ENCODE data around the gene AXIN1. TPM values are rescaled to one million over a fixed set of nuclear protein-coding genes. Genes with fewer than 3 reads are reported as not detected.

AXIN1 gene
- total RNA-seq, 1 experiment from 2014 or later = 53.3 TPM

DNA sequence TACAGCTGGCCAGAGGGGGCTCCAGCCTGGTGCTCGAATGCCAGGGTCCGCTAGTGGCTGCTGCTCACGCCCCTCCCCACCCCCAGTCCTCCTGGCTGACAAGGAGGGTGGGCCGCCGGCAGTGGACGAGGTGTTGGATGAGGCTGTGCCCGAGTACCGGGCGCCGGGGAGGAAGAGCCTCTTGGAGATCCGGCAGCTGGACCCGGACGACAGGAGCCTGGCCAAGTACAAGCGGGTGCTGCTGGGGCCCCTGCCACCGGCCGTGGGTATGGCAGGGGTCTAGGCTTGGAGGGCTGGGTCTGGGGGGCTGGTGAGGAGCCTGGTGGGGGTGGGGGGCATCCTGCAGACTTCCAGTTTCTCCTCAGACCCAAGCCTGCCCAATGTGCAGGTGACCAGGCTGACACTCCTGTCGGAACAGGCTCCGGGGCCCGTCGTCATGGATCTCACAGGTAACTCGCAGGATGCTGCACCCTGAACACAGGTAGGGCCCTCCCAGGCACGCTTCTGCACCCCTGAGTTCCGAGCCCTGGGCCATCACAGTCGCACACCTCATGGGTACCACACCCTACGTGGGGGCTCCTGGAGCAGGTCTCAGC, 70.8 kb downstream of the AXIN1 start:
- TF ChIP-seq CTCF (IDR thresholded peaks at IDR 0.05) (no peak), POLR2AphosphoS5 (IDR thresholded peaks at IDR 0.05; ENCODE audit: low read depth, low read length) (no peak), SIN3A (IDR thresholded peaks at IDR 0.05; ENCODE audit: borderline replicate concordance, insufficient read depth, low read depth, low read length) (no peak), REST (IDR thresholded peaks at IDR 0.05; ENCODE audit: insufficient read depth in 1 of 2, low read depth in 2 of 2, low read length in 1 of 2) (no peak), TCF7L2 (IDR thresholded peaks at IDR 0.05; ENCODE audit: low read depth, low read length) (no peak)
- no peaks in the 10 kb centered on the region for H3K36me3 ChIP-seq (ENCODE audit: control insufficient read depth, insufficient read depth, low read length)
- DNase-seq (ENCODE audit: low read depth, low spot score) = no peak
- intact Hi-C loops (cut with micrococcal nuclease; ENCODE audit: unreplicated experiment) (no loop called here), in situ Hi-C loops (cut with HindIII; ENCODE audit: low pct_unique_long_range_greater_than_20kb, low sequenced_read_pairs) (no loop called here)
- CTCF ChIA-PET = no interaction called here
- no peak overlapping the region for H3K27ac ChIP-seq (ENCODE audit: low read length)
- peak; percentile 44 for ATAC-seq
- H3K27me3 ChIP-seq (ENCODE audit: control insufficient read depth, insufficient read depth, low read length) = no peaks in the 10 kb centered on the region
- POLR2A ChIA-PET = no interaction called here
- no peak overlapping the region for H3K4me3 ChIP-seq (ENCODE audit: low read depth in 2 of 2, low read length in 2 of 2)
- H3K9me3 ChIP-seq (ENCODE audit: control insufficient read depth, insufficient read depth, low read depth, low read length) = no peaks in the 10 kb centered on the region
- no TSS peak for BruUV-seq (replicated peaks)
- H3K4me1 ChIP-seq (ENCODE audit: control insufficient read depth, insufficient read depth, low read length) = peaks cover 2% of the 10 kb centered on the region

- Histone ChIP-seq H3K9me3 (ENCODE audit: control insufficient read depth, insufficient read depth, low read depth, low read length) (no peaks in the 10 kb centered on the region), H3K4me1 (ENCODE audit: control insufficient read depth, insufficient read depth, low read length) (peaks cover 4% of the 10 kb centered on the region), H3K27ac (ENCODE audit: low read length) (no peak overlapping the region), H3K27me3 (ENCODE audit: control insufficient read depth, insufficient read depth, low read length) (no peaks in the 10 kb centered on the region), H3K36me3 (ENCODE audit: control insufficient read depth, insufficient read depth, low read length) (no peaks in the 10 kb centered on the region), H3K4me3 (ENCODE audit: low read depth in 2 of 2, low read length in 2 of 2) (peak overlapping the region in 1 of 2 experiments; percentile 25; a peak in 3 of 4 replicates)
- TF ChIP-seq CTCF (IDR thresholded peaks at IDR 0.05) (no peak), SIN3A (IDR thresholded peaks at IDR 0.05; ENCODE audit: borderline replicate concordance, insufficient read depth, low read depth, low read length) (no peak), POLR2AphosphoS5 (IDR thresholded peaks at IDR 0.05; ENCODE audit: low read depth, low read length) (no peak), TCF7L2 (IDR thresholded peaks at IDR 0.05; ENCODE audit: low read depth, low read length) (no peak), REST (IDR thresholded peaks at IDR 0.05; ENCODE audit: insufficient read depth in 1 of 2, low read depth in 2 of 2, low read length in 1 of 2) (no peak)
- POLR2A ChIA-PET = no interaction called here
- no TSS peak for BruUV-seq (replicated peaks)
- intact Hi-C loops (cut with micrococcal nuclease; ENCODE audit: unreplicated experiment) = no loop called here
- CTCF ChIA-PET = no interaction called here
- in situ Hi-C loops (cut with HindIII; ENCODE audit: low pct_unique_long_range_greater_than_20kb, low sequenced_read_pairs) = no loop called here
- ATAC-seq (peak; percentile 12), DNase-seq (ENCODE audit: low read depth, low spot score) (no peak)
Measured at GRCh38 chr16:280991-281659, 71.4 kb downstream of the AXIN1 start.
